ENCODE results near the gene PIGZ.
A peak's percentile ranks its signal among the peaks of the same experiment; 100 is the strongest.
"Not testable (repeated sequence)": the region's sequence is repeated elsewhere in the genome, so short reads cannot be mapped to it uniquely, and the experiment has no call there.

The PIGZ gene

GRCh38 chr3:196948442-196949284 is 20.0 kb downstream of the PIGZ start:
- POLR2A ChIA-PET (ENCODE audit: low non-redundant PET), result no interaction called here
- no peak for TF ChIP-seq CTCF (conservative IDR thresholded peaks at IDR 0.05; ENCODE audit: low read depth)
- H3K27ac ChIP-seq, result no peak overlapping the region
- DNase-seq (ENCODE audit: low spot score), result no peak
- CTCF ChIA-PET, result interaction anchor here (0.6 kb wide), 1 partner anchor 412 kb away, joined by 3 read pairs; no protein-coding TSS in a partner anchor

- ChIA-PET POLR2A (ENCODE audit: low non-redundant PET) (no interaction called here), CTCF (interaction anchor here (0.6 kb wide), 1 partner anchor 411 kb away, joined by 3 read pairs; no protein-coding TSS in a partner anchor)
- TF ChIP-seq CTCF (conservative IDR thresholded peaks at IDR 0.05; ENCODE audit: low read depth), result no peak
- H3K27ac ChIP-seq, result no peak overlapping the region
- no peak for DNase-seq (ENCODE audit: low spot score)
Observed at GRCh38 chr3:196947860-196948441, 20.7 kb downstream of the PIGZ start.

- H3K27ac ChIP-seq, result no peak overlapping the region
- no peak for TF ChIP-seq CTCF (conservative IDR thresholded peaks at IDR 0.05; ENCODE audit: low read depth)
- ChIA-PET POLR2A (ENCODE audit: low non-redundant PET) (no interaction called here), CTCF (no interaction called here)
- no peak for DNase-seq (ENCODE audit: low spot score)
Observed at GRCh38 chr3:196947136-196947859, 21.3 kb downstream of the PIGZ start.

GRCh38 chr3:196944037-196944790 is 24.4 kb downstream of the PIGZ start:
- DNase-seq (ENCODE audit: low spot score); CTCF ChIA-PET; H3K27ac ChIP-seq; POLR2A ChIA-PET (ENCODE audit: low non-redundant PET): not testable (repeated sequence)

- POLR2A ChIA-PET (ENCODE audit: low non-redundant PET), result interaction anchor here (0.5 kb wide), 1 partner anchor 76 kb away, joined by 3 read pairs; no protein-coding TSS in a partner anchor
- no peak for TF ChIP-seq CTCF (conservative IDR thresholded peaks at IDR 0.05; ENCODE audit: low read depth)
- CTCF ChIA-PET, result interaction anchor here (0.6 to 1.3 kb wide), 5 partner anchors 8 to 336 kb away, joined by 3 to 4 read pairs (median 4); partner anchors contain the start of gene PAK2
- peak overlapping the region; percentile 97 for H3K27ac ChIP-seq
- DNase-seq (ENCODE audit: low spot score), result no peak
Observed at GRCh38 chr3:196942915-196943277, 25.7 kb downstream of the PIGZ start.

GRCh38 chr3:196942226-196942914 is 26.3 kb downstream of the PIGZ start, which contains the start of gene NCBP2:
Gene NCBP2, minus strand, starts transcription at chr3:196942528. Its CDS starts 25 bp downstream, at chr3:196942503.
- peak; percentile 91 for DNase-seq (ENCODE audit: low spot score)
- H3K27ac ChIP-seq, result peak within 1 kb of the TSS; percentile 97
- peak; percentile 80 for TF ChIP-seq CTCF (conservative IDR thresholded peaks at IDR 0.05; ENCODE audit: low read depth)
- CTCF ChIA-PET, result interaction anchor here (0.6 to 1.6 kb wide), 15 partner anchors 8 to 438 kb away, joined by 3 to 9 read pairs (median 3); partner anchors contain the start of gene PAK2
- POLR2A ChIA-PET (ENCODE audit: low non-redundant PET), result interaction anchor here (0.5 kb wide), 1 partner anchor 75 kb away, joined by 3 read pairs; no protein-coding TSS in a partner anchor

Measured in RWPE1 (cell line).